ENCODE results near the gene RORC. TPM values are rescaled to one million over a fixed set of nuclear protein-coding genes. Genes with fewer than 3 reads are reported as not detected.
A peak's percentile ranks its signal among the peaks of the same experiment; 100 is the strongest.
"Not testable (repeated sequence)": the region's sequence is repeated elsewhere in the genome, so short reads cannot be mapped to it uniquely, and the experiment has no call there.

The RORC gene
- not detected for polyA plus RNA-seq (2013, experiment 1 of 2; ENCODE audit: insufficient read length)
- not detected for polyA plus RNA-seq (2013, experiment 2 of 2; ENCODE audit: insufficient read length)

DNA sequence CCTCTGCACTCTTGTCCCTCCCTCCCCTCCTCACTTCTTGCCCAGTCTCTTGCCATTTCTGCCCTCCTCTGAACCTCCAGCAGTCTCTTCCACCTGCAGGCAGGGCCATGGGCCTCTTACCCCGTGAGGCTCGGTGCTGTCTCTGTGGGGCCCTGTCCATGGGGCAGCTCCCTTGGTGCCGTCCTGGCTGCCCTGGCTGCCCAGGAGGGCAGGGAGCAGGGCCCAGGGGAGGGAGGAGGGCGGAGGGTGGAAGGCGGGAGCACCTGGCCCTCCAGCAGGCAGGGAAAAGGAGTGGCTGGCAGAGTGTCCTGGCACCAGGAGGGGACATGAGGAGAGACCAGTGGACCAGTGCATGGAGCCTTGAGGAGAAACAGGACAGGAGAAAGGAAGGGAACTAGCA, at the start of gene RORC:
TSS of gene RORC (minus strand) at position 198 of the 400 bp plus-strand sequence. CDS start at position 160, 38 bp downstream.
- DNase-seq: no peak

DNA sequence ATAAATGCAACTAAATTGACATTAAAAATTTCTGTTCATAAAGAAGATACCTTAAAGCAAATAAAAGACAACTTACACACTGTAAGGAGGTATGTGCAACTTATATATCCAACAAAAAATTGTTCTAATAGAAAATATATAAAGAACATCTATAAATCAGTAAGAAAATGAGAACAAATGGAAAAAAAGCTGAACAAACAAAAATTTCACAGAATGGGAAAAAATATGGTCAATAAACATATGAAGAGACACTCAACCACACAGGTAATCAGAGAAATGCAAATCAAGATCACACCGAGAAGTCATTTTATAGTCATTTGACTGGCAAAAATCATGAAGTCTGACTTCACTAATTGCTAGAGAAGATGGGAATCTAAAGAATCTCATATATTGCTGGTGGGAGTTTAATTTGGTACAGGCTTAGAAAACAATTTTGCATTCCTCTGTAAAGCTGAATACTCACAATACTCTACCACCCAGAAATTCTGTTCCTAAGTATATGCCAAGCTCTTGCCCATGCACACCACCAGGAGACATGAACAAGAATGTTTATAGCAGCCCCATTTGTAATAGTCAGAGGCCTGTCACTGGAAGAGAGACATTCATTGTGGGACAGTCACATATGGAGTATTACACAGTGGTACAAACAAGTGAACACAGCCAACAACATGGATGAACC, 44.0 kb upstream of the RORC start:
- DNase-seq: no peak

DNA sequence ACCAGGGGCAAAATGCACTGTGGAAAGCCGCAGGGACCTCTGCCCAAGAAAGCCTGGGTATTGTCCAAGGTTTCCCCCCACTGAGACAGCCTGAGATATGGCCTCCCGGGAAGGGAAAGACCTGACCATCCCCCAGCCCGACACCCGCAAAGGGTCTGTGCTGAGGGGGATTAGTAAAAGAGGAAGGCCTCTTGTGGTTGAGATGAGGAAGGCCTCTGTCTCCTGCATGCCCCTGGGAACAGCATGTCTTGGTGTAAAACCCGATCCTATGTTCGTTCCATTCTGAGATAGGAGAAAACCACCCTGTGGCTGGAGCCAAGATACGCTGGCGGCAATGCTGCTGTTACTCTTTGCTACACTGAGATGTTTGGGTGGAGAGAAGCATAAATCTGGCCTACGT, 41.2 kb upstream of the RORC start:
- DNase-seq: not testable (repeated sequence)

DNA sequence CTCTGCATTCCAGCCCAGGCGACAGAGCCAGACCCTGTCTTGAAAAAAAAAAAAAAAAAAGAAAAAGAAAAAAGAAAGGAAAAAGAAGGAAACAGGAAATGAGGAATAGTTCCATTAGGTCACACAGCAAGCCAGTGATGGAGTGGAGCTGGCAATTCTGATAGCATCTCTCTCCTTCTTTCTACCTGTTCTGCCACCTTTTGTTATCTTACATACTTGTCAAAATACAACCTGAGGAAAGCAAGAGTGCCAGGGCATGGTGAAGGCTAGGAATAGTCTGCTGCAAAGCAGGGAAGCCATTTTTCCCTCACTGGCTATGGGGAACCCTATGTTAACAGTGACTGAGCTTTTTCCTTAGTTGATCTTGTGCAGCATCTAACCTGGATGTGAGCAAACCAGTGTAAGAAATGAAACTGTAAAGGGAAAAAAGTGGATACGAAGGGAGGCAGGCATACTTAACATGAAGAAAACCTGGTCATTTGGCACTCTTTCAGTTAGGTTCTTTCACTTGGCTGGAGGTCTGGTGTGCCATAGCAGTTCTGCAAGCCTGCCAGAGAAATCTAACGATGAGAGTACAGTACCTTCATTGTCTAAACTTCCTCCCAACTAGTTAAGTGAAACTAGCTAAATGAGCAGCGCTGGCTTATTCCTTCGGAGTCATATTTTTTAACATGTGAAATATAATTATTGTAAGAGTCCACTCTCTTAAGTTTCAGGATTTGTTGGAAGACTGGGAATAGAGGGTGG, 39.9 kb upstream of the RORC start:
- DNase-seq: no peak

DNA sequence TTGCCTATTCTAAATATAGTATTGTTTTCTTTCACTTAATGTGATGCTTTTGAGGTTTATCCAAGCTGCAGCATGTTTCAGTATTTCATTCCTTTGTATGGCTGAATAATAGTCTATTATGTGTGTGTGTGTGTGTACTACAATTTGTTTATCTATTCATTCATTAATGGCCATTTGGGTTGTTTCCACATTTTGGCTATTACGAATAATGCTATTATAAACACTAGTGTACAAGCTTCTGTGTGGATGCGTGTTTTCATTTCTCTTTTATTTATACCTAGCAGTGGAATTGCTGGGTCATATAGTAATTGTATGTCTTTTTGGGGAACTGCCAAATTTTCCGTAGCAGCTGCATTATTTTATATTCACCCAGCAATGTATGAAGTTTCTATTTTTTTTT, 36.9 kb upstream of the RORC start:
- DNase-seq: no peak

DNA sequence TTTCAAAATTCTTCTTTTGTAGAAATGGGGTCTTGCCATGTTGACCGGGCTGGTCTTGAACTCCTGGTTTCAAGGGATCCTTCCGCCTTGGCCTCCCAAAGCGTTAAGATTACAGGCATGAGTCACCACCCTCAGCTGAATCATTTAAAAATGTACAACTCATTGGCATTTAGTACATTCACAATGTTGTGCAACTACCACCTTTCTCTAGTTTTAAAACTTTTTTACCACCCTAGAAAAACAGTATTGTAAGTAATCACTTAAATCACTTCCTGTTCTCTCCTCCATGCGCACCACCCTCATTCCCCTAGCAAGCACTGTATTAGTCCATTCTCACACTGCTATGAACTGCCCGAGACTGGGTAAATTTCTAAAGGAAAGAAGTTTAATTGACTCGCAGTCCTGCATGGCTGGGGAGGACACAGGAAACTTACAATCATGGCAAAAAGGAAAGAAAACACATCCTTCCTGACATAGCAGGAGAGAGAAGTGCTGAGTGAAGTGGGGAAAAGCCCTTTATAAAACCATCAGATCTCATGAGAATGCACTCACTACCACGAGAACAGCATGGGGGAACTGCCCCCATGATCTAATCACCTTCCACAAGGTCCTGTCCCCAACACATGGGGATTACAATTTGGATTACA, 36.3 kb upstream of the RORC start:
- DNase-seq: peak; percentile 63

DNA sequence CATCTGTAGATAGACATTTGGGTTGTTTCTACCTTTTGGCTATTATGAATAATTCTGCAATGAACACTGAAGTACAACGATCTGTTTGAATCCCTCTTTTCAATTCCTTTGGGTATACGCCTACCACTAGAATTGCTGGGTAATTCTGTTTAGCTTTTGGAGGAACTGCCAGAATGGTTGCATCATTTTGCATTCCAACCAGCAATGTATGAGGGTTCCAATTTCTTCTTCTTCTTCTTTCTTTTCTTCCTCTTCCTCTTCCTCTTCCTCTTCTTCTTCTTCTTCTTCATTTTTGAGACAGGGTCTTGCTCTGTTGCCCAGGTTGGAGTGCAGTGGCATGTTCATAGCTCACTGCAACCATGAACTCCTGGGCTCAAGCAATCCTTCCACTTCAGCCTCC, 35.7 kb upstream of the RORC start:
- no peak for DNase-seq

DNA sequence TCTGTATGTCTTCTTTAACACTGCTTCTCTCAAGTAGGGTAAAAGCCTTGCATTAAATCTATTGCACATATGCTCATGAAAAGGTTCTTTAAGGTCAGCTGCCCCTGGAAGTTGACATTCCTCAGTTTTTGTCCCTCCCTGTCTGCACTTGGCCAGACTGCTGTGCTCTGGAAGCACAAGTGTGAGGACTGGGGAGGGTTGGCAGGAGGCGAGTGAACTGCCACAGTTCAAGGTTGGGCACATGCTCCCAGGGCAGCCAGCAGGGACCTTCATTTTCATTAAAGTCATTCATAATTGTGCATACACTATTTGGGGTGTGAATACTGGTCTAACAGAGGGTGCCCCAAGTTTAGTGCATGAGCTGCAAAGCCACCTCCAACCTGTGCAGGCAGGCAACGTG, 32.8 kb upstream of the RORC start:
- DNase-seq: no peak

DNA sequence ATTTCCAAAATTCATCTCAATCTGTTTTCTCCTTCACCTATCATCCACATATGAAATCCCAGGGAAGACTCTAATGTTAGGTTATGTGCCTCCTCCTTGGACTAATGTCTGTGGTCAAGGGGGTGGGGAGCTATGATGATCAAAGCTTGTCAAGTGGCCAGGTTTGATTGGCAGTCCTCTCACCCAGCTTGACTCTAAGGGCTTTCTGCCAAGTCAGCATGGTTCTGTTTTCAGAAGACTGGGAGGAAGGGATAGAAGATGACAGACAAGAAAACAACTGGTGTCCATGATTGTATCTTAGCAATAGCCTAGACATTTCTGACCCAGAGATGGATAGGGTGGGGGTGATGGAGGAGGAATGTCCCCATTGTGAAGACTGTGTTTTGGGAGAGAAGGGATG, 31.0 kb upstream of the RORC start:
- DNase-seq: no peak

DNA sequence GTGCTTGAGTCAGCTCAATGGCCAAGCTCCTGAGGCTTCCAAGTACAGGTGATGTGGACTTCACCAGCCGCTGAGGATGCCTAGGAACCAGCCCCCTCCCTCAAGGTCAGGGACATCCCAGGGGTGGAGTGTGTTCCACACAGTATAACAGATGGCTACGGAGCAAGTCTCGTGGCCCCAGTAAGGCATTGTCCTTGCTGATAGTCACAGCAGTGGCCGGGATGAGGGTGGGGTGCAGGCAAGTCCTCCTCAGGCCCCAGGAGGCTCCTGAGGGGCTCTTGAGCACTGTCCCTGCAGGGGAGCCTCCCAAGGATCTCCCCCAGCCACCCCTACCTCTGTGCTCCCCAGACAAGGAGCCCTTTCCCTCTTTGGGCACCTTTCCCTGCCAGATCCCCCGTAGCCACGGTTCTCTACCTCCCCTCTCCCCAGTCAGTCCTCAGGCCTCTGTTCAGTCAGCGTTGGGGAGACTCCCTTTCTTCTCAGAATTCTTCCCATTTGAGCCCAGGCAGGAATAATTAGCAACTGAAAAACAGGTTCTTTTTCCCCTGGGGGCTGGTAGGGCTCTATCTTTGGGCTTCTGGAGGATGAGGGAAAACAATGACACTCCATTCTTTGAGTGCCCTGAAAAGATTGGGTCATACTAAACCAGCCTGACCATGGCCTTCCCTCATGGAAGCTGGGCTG, 29.0 kb upstream of the RORC start:
- no peak for DNase-seq

DNA sequence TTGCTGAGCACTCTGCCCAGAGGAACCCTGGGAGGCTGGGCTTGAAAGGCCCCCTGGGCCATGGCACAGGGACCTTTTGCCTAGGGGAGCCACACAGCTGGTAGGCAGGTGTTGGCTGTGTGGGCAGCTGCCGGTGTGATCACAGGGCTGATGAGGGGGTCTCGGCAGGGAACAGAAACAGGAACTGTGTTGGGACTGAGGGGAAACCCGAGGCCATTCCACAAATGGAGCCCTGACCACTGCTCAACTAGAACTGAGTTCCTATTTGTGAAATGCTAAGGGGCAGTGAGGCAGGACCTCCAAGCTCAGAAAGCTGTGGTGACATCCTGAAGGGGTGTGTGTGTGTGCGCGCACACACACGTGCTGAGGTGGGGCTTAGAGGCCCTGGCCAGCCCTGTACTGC, 28.3 kb upstream of the RORC start:
- no peak for DNase-seq

DNA sequence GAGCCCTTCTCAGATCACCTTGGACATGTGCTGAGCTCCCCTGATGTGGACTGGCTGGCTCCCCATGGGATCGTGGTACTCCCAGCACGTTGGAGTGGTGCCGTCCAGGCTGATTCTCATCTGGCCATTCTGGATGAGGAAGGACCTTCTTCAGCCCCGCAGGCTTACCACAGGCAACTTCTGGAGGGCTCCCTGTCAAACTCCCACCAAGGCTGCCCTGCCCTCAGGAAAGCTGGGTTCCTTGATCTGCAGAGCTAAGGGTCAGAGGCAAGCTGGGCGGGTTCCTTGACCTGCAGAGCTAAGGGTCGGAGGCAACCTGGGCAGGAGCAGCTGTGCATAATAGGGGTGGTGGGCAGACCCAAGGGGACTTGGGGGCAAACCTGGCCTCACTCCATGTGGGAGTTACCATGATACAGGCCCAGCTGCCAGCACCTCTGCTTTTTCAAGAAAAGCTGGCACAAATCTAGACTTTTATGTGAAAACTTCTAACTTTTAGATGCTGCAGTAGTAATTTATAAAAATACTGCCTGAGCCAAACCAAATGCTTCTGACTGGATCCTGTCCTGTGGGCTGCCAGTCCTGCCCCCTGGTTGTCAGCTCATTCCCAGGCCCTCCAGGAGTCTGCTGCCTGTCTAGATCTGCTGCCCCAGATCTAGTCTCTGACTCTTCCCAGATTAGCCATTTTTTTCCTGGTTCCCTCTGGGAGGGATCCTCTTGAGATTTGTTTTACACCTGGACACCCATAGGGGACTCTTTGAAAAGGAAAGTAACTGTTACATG, 27.5 kb upstream of the RORC start:
- no peak for DNase-seq

DNA sequence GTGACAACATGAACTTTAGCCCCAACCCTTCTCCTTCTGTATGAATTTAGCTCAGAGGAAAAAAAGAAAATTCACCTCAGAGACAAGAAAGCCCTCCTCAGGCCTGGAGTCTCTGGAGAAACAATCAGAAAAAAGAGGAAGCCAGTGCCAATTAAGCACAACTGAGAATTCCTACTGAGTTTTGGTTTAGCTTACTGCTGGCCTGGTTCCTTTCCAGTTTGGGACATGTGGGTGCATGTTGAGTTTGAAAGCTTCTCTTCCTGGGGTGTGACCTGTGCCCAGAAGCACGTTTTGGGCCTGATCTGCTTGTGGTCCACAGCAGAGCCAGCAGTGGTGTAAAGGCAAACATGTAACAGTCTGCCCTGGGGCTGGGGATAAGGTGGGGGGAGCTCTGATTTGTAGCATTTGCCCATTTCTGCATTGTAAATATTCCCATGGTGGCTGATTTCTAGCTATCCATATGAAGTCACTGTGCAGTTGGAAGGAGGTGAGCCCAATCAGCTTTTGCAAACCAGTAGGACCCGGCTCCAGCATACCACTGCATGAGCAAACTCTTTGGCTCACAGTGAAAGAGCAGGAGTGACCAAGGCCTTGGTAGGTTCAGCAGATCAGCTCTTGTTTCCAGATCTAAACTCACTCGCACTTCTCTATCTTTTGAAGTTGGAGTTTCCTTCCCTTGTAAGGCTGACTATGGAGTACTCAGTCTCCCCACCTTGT, 26.6 kb upstream of the RORC start:
- no peak for DNase-seq

DNA sequence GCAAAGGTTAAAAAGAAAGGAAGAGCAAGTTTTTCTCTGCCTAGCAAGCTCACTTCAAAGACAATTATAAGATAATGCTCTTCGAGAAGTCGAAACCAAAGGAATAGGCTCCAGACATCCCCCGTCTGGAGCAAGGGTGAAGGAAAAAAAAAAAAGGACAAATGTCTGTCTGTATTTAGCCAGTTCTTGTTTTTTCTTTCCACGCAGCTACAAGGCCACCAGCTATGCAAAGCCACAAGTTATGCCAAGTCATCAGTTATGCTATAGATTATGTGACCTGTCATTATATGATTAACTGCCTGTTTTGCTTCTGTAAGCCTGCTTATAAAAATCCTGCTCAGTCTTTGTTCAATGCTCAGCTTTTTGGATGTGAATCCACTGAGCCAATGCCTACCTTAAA, 24.3 kb upstream of the RORC start:
- no peak for DNase-seq

DNA sequence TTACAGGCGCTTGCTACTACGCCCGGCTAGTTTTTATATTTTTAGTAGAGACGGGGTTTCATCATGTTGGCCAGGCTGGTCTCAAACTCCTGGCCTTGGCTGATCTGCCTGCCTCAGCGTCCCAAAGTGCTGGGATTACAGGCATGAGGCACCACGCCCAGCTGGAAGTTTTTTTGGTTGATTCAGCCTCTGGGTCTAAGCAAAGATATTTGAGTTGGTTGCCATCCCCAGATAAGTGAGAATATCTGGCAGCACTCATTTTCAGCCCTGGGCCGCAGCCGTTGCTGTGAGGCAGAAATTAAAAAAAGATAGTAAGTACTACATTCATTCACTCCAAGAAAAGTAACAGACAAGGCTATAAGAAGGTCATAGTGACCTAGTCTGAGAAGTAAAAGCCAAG, 23.9 kb upstream of the RORC start:
- DNase-seq: not testable (repeated sequence)

DNA sequence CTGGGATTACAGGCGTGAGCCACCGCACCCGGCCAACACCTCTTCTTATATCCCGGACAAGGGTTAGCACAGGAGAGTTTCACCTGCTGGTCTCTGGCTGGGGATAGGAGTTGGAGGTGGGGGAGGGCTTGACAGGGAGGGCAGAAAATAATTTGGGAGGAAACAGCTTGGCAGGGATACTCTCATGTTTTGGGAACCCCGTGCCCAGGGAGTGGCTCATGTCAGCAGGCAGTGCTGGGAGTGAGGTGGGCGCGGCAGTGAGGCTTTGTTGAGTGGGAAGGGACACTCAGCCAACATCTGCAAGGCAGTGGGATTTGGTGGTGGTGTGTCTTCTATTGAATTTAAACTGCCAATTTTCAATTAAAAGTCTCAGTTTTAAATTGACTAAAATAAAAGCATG, 23.1 kb upstream of the RORC start:
- no peak for DNase-seq

DNA sequence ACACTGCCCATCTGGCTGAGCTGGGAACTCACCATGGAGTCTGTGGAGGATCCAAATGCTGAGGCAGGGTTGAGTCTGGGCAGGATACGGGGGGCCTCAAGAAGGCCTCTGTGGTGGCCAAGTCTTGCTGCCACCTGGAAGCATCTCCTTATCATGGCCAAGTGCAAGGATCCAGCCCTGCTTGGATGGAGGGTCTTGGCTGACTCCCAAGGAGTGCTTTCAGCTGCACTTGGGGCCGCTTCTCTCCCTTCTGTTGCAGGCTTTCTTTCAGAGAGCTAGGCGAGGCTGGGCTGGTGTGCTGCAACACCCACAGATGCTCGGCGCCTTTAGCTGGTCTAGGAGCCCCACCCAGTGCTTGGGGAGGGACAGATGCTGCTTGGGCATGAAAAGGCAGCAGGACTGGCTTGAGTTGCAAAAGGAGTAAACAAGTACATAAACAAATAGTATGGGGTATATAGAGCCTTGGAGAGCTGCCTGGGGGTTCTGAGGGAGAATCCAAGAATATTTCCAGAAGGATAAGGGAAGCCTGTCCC, 21.9 kb upstream of the RORC start, which contains the start of gene THEM5:
TSS of gene THEM5 (minus strand) at position 302 of the 533 bp plus-strand sequence. CDS start at position 155, 147 bp downstream.
- no peak for DNase-seq

DNA sequence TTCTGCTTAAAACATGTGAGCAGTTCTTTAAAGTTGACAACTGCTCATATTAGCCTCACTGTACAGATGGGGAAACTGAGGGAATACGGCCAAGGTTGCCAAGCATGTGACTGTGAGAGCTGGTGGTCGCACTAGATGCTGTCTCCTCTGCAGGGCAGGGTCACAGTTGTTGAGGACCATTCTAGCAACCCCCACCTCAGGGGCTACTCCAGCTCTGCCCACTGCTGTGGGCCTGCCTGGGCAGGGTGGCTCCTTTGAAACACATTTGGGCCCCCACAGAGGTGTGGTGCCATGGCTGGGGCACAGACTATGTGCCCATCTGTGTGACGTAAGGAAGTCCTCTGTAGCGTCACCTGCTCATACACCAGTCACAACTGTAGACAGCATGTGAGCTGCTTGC, 21.1 kb upstream of the RORC start:
- no peak for DNase-seq

DNA sequence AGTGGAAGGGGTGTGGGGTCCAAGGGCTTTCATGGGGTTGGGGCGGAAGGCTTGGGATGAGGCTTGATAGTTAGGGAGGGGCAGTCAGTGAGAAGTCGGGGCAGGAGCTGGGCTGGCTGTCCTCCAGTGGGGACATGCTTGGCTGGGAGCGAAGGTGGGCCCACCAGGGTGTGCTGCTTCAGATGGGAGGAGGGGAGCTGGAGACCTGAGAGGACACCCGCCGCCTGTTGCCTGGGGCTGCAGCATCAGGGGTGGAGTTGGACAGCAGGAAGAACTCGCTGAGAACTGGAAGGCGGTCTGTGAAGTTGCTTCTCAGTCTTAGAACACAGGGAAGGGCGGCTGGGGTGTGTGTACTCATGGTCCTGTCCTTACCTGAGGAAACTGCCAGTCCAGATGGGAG, 20.3 kb upstream of the RORC start:
- DNase-seq: no peak

DNA sequence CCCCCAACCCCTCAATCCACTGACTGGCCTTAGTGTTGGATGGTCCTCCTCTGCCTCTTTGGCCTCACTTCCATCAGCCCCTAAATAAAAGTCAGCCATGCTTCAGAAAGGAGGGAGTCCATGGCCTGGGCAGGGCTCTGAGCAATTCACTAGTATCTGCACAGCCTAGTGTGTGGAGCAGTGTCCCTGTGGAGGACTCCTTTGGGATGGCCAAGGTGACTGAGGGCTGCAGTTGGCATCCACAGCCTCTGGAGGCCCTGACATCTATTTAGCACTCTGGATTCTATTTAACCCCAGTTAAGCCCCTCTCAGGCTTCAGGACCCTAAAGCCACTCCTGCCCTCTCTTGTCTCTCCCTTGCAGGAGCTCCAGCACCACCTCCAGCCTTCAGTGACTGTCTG, 18.3 kb upstream of the RORC start:
- DNase-seq: no peak

DNA sequence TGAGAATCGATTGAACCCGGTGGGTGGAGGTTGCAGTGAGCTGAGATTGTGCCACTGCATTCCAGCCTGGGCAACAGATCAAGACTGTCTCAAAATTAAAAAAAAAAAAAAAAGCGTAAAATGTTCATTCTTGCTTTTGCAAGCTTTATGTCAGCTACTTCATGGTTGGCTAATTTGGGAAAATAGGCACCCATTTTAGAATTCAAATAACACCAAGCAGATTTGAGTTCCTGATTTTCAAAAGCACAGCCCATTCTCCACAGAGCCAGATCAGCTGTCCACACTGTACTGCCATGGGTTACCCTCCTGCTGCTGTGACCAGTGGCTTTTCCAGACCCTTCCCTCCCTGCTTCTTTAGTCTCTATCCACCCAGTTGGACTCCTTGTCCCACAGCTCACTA, 17.5 kb upstream of the RORC start:
- DNase-seq: no peak
